Measurements from ENCODE around the gene KCTD11.

DNA sequence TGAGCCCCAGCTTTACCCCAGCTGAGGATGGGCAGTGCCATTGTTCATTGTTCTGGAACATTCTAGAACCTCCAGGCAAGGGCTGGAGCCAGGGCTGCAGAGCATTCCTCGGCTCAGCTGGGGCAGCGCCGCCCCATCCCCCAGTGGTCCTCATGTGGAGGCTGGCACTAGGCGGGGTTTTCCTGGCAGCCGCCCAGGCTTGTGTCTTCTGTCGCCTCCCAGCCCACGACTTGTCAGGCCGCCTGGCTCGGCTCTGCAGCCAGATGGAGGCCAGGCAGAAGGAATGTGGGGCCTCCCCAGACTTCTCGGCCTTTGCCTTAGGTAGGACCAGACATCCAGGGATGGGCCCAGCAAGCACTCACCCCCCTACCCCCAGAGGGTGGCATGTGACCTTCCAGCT, 3.1 kb downstream of the KCTD11 start, which contains the start of gene TMEM95:
- TF ChIP-seq, protein P1, sequence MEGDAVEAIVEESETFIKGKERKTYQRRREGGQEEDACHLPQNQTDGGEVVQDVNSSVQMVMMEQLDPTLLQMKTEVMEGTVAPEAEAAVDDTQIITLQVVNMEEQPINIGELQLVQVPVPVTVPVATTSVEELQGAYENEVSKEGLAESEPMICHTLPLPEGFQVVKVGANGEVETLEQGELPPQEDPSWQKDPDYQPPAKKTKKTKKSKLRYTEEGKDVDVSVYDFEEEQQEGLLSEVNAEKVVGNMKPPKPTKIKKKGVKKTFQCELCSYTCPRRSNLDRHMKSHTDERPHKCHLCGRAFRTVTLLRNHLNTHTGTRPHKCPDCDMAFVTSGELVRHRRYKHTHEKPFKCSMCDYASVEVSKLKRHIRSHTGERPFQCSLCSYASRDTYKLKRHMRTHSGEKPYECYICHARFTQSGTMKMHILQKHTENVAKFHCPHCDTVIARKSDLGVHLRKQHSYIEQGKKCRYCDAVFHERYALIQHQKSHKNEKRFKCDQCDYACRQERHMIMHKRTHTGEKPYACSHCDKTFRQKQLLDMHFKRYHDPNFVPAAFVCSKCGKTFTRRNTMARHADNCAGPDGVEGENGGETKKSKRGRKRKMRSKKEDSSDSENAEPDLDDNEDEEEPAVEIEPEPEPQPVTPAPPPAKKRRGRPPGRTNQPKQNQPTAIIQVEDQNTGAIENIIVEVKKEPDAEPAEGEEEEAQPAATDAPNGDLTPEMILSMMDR (IDR thresholded peaks at IDR 0.05), result no peak
- no peak for TF ChIP-seq POLR2A (IDR thresholded peaks at IDR 0.05)

Data from thyroid gland (tissue), 4 donors.